T-helper 2 cell treated with Interferon-gamma antibody and Interleukin-4, amounts not matched to agents 5 μg/mL and 100 μg/mL, for 36 hours (primary cell): ENCODE results near the gene POLD3.

Source experiments
- DNase-seq: peaks from one replicate; pipeline ENCODE4 v3.0.0; 2021; ENCODE audit warnings: low spot score
- H3K27ac Mint-ChIP-seq: one replicate; pipeline ENCODE4 v1.8.0; 2021; ENCODE audit warnings: mild to moderate bottlenecking, mixed read lengths
- H3K27me3 Mint-ChIP-seq: one replicate; pipeline ENCODE4 v1.8.0; 2021; ENCODE audit warnings: low read depth, mixed read lengths
- H3K36me3 Mint-ChIP-seq: one replicate; pipeline ENCODE4 v1.8.0; 2021; ENCODE audit warnings: low read depth, mixed read lengths
- H3K4me1 Mint-ChIP-seq: one replicate; pipeline ENCODE4 v1.8.0; 2021; ENCODE audit warnings: low read depth, mixed read lengths
- H3K4me3 Mint-ChIP-seq: one replicate; pipeline ENCODE4 v1.8.0; 2022; ENCODE audit warnings: mild to moderate bottlenecking, moderate library complexity, mixed read lengths
- H3K9me3 Mint-ChIP-seq: one replicate; pipeline ENCODE4 v1.8.0; 2021; ENCODE audit warnings: mixed read lengths

POLD3 gene, protein sequence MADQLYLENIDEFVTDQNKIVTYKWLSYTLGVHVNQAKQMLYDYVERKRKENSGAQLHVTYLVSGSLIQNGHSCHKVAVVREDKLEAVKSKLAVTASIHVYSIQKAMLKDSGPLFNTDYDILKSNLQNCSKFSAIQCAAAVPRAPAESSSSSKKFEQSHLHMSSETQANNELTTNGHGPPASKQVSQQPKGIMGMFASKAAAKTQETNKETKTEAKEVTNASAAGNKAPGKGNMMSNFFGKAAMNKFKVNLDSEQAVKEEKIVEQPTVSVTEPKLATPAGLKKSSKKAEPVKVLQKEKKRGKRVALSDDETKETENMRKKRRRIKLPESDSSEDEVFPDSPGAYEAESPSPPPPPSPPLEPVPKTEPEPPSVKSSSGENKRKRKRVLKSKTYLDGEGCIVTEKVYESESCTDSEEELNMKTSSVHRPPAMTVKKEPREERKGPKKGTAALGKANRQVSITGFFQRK

DNA sequence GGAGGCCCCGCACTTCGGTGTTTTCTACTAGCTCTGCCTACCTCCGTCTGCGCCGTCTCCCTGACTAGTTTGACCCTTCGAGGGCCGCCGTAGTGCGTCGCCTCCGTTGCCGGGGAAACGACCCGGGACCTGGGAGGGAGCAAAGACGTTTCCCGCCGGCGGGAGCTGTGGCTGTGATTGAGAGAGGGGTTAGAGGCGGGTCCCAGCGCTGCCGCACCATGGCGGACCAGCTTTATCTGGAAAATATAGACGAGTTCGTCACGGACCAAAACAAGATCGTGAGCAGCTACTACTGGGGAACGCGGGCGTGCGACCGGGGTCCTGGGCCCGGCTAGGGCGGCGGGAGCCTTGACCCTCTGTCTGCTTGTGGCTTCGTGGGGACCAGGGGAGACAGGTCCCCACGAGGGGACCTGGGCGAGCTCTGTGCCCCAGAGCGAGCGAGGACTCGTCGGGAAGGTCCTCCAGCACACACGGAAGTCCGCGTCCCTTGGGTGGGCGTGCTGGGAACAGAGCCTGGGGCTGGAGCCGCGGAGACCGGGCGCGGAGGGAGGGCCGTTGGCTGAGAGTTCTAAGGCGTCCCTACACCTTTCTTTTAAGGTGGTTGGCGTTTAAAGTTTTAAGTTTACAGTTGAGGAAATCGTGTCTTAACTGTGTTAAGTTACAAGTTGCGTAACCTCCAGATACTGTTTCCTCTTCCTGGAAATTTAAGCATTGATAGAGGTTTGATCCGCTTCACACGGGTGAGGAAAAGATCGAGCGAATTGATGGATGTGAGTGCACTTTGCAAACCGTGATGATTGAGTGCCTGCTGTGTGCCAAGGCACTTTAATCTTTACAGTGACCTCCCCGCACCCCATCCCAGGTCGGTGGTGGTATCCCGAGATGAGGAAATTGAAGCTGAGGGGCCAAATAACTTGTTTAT is at the start of gene POLD3:
POLD3 (plus strand) TSS at position 142 of the 922 bp plus-strand sequence; CDS start at position 219, 77 bp downstream.
- Mint-ChIP-seq H3K4me1 (peaks cover 14% of the 10 kb centered on the region), H3K27me3 (peaks cover 5% of the 10 kb centered on the region), H3K27ac (peak within 1 kb of the TSS; percentile 92), H3K36me3 (peaks cover 35% of the 10 kb centered on the region), H3K9me3 (no peaks in the 10 kb centered on the region), H3K4me3 (peak within 1 kb of the TSS; percentile 96)
- peak; percentile 89 for DNase-seq

DNA sequence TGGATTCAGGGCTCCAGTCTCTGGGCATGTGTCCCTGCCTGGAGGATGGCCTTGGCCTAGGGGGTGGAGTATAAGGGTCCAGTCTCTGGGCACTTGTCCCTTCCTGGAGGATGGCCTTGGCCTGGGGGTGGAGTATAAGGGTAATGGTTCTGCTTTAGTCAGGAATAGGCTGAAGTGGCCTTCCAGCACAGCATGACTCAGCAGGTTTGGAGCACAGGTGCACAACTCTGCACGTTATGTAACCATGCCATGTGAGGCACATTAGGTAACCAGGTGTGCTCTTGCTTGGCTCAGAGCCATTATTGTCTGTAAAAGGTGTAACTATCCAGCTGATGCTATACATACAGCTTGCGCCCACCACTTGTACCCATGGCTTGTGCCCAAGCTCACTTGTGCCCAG is 48.4 kb upstream of the POLD3 start:
- no peak overlapping the region for H3K4me3 Mint-ChIP-seq
- no peaks in the 10 kb centered on the region for H3K4me1 Mint-ChIP-seq
- H3K9me3 Mint-ChIP-seq, result peaks cover 14% of the 10 kb centered on the region
- H3K27ac Mint-ChIP-seq, result no peak overlapping the region
- no peak for DNase-seq
- no peaks in the 10 kb centered on the region for H3K36me3 Mint-ChIP-seq
- peaks cover 2% of the 10 kb centered on the region for H3K27me3 Mint-ChIP-seq

DNA sequence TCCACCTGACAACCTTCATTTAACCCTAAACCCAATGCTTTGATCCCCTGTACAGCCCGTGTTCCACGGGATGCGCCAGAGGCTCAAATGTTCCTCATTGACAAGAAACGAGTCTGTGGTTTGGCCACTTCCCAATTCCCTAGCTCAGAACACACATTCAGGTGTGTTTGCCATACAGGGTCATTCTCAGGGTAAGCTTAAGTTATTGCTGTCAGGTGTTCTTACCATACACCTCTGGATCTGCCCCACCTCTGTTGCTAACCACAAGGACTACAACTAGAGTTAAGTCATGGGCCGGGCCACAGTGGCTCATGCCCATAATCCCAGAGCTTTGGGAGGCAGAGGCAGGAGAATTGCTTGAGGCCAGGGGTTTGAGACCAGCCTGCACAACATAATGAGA is 45.6 kb upstream of the POLD3 start:
- DNase-seq, result no peak
- Mint-ChIP-seq H3K4me1 (no peaks in the 10 kb centered on the region), H3K9me3 (peaks cover 14% of the 10 kb centered on the region), H3K4me3 (no peak overlapping the region), H3K27me3 (no peaks in the 10 kb centered on the region), H3K27ac (no peak overlapping the region), H3K36me3 (no peaks in the 10 kb centered on the region)

DNA sequence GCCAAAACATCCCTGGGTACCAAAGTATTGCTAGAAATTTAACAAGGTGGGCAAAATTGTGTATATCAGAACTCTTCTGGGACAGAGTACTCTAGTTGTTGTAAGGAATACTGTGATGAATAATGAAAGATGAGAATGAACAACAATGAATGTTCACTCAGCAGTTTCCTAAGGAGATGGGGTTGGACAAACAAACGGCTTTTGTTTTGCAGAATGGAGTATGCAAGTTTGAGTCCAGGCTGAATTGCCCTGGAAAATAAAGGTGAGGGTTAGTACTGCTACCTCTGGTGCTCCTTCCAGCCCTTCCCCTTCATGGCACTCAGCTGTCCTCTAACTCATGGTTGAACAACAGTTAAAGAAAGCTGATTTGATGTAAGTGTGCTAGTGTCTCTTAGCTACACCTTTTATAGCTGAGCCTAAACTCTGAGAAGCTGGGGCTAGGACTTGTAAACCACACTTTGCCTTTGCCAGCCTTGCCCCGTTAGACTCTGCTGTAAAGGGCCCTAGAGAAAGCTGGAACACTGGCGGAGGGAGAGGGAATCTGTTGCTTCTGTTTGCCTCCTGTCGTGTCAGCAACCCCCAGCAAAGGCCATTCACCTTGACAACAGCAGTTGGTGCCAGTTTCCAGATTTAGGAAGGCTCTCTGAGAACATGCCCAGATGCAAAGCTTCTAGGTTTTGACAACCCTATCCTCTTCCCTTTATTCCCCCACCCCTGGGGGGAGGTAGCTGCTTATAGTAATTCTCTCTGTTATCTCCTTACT is 41.2 kb upstream of the POLD3 start:
- Mint-ChIP-seq H3K4me3 (no peak overlapping the region), H3K27me3 (peaks cover 5% of the 10 kb centered on the region), H3K4me1 (no peaks in the 10 kb centered on the region), H3K27ac (no peak overlapping the region), H3K9me3 (no peaks in the 10 kb centered on the region), H3K36me3 (no peaks in the 10 kb centered on the region)
- DNase-seq, result no peak

DNA sequence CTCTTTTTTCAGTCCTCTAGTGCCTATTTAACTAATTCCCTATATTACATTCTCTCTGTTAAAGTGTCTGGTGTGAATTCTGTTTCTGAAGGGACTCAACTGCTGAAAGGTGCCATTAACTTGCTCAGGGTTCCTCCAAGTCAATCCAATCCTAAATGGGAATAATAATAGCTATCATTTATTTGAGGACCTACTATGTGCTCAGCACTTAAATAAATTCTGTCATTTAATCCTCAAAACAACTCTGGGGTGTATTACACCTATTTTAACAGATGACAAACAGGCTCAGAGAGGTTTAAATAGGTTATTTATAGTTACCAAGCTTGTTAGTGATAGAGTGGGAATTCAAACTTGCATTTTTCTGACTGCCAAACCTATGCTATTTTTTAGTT is 40.6 kb upstream of the POLD3 start:
- Mint-ChIP-seq H3K36me3 (no peaks in the 10 kb centered on the region), H3K4me3 (no peak overlapping the region), H3K9me3 (no peaks in the 10 kb centered on the region), H3K27me3 (peaks cover 5% of the 10 kb centered on the region), H3K27ac (no peak overlapping the region), H3K4me1 (no peaks in the 10 kb centered on the region)
- no peak for DNase-seq

DNA sequence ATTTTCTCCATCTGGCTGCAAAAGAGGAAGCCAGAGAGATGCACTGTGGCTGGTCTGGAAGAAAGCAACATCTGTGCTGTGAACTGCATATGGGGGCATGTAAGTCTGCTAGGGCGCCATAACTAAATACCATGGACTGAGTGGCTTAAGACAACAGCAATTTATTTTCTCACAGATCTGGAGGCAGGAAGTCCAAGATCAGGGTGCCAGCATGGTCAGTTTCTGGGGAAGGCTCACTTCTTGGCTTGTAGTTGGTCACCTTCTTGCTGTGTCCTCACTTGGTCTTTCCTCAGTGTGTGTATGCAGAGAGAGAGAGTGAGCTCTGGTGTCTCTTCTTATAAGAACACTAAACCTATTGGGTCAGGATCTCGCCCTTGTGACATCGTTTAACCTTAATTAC is 34.9 kb upstream of the POLD3 start:
- no peaks in the 10 kb centered on the region for H3K4me1 Mint-ChIP-seq
- no peak overlapping the region for H3K27ac Mint-ChIP-seq
- no peaks in the 10 kb centered on the region for H3K9me3 Mint-ChIP-seq
- no peak overlapping the region for H3K4me3 Mint-ChIP-seq
- H3K36me3 Mint-ChIP-seq, result no peaks in the 10 kb centered on the region
- peaks cover 5% of the 10 kb centered on the region for H3K27me3 Mint-ChIP-seq
- DNase-seq, result no peak

DNA sequence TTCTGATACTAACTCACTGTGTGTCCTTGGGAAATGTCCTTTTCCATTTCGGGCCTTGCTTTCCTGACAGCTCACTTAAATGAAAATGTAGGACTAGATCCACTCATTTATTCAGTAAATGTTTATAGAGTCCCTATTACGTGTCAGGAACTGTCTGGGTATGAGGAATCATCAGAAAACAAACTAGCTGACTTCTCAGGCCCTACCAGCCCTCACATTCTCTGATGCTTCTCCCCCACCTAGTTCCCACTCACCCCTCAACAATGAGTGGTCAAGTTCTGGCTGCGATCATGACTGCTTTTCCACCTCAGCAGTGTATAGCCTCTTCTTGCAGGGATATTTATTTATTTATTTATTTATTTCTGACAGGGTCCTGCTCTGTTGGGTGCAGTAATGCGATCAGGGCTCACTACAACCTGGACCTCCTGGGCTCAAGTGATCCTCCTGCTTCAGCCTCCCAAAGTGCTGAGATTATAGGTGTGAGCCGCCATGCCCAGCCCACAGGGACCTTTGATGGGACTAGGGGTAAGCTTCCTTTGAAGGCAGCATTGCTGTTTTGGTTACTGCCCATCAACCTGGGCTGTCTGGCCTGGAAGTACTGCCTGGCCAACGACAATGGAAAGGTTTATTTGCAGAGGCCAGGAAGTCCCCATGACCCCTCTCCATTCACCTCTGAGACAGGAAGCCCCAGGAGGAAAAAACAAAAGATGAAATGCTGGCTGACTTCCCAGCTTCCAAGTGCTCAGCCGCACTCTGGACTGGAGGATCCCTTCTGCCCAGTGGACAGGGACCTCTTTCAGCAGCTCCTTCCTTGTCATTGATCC is 33.1 kb upstream of the POLD3 start:
- H3K4me1 Mint-ChIP-seq, result no peaks in the 10 kb centered on the region
- no peak for DNase-seq
- H3K27ac Mint-ChIP-seq, result no peak overlapping the region
- peaks cover 4% of the 10 kb centered on the region for H3K27me3 Mint-ChIP-seq
- no peaks in the 10 kb centered on the region for H3K36me3 Mint-ChIP-seq
- no peak overlapping the region for H3K4me3 Mint-ChIP-seq
- H3K9me3 Mint-ChIP-seq, result no peaks in the 10 kb centered on the region

DNA sequence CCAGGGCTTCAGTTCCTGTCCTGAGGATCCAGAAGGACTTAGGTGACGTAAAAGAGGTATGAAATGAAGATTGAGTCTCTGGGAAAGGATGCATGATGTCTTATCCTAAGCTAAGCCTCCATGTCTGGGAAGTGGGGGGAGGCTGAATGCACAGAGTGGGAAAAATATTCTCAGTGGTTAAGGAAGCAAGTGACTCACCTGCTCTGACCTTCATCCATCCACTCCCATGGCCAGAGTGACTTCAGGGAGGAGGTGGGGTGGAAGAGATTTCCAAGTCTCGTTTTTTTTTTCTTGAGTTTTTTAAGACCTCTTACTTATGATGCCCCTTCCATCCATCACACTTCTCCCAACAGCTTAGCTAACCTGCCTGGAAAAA is 32.5 kb upstream of the POLD3 start:
- H3K27ac Mint-ChIP-seq, result no peak overlapping the region
- no peak overlapping the region for H3K4me3 Mint-ChIP-seq
- no peaks in the 10 kb centered on the region for H3K36me3 Mint-ChIP-seq
- H3K9me3 Mint-ChIP-seq, result no peaks in the 10 kb centered on the region
- no peak for DNase-seq
- peaks cover 2% of the 10 kb centered on the region for H3K27me3 Mint-ChIP-seq
- no peaks in the 10 kb centered on the region for H3K4me1 Mint-ChIP-seq

DNA sequence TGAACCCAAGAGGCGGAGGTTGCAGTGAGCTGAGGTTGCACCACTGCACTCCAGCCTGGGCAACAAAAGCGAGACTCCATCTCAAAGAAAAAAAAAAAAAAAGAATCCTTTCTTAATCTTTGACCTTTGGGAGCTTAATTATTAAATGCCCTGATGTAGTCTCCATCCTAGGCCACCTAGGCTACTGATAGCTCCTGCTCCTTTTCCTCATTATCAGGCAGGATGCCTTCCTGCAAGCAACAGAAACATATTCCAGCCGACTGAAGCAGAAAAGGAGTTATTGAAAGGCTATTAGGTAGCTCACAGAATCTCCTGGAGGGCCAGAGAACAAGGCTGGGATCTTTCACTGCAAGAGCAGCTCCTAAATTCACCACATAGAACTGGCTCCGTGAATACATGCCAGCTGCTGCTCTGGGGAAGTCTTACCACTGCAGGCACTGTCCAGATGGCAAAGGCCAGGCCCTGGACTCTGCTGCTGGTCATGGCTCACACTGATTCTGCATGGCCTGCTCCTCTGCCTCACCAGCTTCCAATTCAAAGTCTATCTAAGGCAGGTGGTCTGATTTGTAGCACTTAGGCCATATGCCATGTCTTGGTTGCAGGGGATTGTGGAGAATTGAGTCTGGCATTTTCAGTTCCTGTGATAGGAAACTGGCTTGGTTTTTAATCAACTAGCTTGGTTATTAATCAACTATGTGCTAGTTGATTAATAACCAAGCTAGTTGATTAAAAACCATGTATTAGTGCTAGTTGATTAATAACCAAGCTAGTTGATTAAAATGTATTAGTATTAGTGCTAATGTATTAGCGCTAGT is 26.0 kb upstream of the POLD3 start:
- Mint-ChIP-seq H3K27ac (no peak overlapping the region), H3K9me3 (no peaks in the 10 kb centered on the region), H3K36me3 (no peaks in the 10 kb centered on the region), H3K27me3 (peaks cover 4% of the 10 kb centered on the region), H3K4me1 (no peaks in the 10 kb centered on the region), H3K4me3 (no peak overlapping the region)
- no peak for DNase-seq

DNA sequence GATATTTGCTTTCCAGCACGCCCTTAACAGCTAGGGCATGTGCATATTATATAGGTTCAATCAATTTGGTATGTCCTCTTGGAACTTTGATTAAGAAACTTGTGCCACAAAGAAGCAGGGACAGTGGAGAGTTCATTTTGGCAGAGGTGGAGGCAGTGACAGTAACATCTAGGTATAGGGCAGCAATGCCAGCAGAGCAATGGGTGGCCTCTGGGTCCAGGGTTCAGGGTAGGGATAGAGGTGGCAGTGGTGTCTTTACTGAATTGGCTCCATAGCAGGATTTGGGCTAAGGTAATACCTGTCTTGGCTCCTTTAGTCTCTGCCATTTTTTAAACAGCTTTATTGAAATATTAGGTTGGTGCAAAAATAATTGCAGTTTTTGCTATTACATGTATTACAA is 24.4 kb upstream of the POLD3 start:
- H3K27me3 Mint-ChIP-seq, result peaks cover 6% of the 10 kb centered on the region
- no peak overlapping the region for H3K4me3 Mint-ChIP-seq
- no peaks in the 10 kb centered on the region for H3K4me1 Mint-ChIP-seq
- no peak overlapping the region for H3K27ac Mint-ChIP-seq
- no peaks in the 10 kb centered on the region for H3K36me3 Mint-ChIP-seq
- no peak for DNase-seq
- H3K9me3 Mint-ChIP-seq, result no peaks in the 10 kb centered on the region

DNA sequence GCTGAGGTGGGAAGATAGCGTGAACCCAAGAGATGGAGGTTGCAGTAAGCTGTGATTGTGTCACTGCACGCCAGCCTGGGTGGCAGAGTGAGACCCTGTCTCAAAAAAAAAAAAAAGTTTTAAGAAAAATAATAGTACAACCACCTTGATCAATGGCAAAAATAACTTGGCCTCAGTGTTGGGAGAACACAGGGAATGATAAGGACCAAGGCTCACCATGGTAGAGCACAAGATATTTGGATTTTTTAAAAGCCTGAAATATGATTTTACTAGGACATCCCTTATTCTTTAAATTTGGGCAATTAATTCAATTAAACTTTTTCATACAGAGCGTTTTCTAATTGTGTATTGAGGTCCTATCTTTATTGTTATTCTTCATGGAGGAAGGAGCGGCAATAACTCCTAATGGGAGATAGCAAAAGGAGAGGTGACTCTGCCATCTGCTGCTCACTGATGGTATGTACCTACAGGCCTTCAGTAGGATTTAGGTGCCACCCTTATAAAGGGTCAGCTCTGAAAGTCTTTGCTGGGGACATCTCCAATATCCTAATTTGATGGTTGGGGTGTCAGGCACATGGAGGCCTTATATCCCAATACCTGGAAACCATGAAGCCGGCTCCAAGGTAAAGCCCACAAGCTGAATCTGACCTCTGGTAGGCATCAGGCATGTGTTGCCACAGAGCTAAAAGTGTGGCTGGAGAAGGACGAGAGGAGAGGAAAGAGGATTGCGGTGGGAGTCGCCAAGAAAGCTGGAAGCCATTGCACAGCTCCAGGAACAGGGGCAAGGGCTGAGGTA is 21.9 kb upstream of the POLD3 start:
- no peaks in the 10 kb centered on the region for H3K9me3 Mint-ChIP-seq
- no peak for DNase-seq
- no peak overlapping the region for H3K4me3 Mint-ChIP-seq
- no peaks in the 10 kb centered on the region for H3K4me1 Mint-ChIP-seq
- peaks cover 10% of the 10 kb centered on the region for H3K27me3 Mint-ChIP-seq
- H3K36me3 Mint-ChIP-seq, result no peaks in the 10 kb centered on the region
- H3K27ac Mint-ChIP-seq, result no peak overlapping the region

DNA sequence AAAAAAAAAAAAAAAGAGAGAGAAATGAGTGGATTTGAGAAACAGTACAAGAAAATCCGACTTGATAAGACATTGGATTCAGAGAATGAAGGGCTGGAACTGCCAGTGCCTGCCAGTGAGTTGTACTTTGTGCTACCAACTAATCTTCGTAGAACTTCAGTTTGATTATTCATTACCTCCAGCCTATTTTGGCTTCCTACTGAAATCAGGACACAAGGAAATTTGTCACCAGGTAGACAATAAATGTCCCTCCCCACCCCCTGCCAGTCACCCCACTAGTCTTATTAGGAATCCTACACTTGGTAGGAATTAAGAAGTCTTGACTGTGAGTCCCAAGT is 21.4 kb upstream of the POLD3 start:
- no peak overlapping the region for H3K27ac Mint-ChIP-seq
- no peaks in the 10 kb centered on the region for H3K36me3 Mint-ChIP-seq
- no peak for DNase-seq
- peaks cover 10% of the 10 kb centered on the region for H3K27me3 Mint-ChIP-seq
- no peak overlapping the region for H3K4me3 Mint-ChIP-seq
- no peaks in the 10 kb centered on the region for H3K9me3 Mint-ChIP-seq
- H3K4me1 Mint-ChIP-seq, result no peaks in the 10 kb centered on the region
